Colonic mucosa (tissue), 4 donors: ENCODE data around the gene MRGPRX1. TPM values are rescaled to one million over a fixed set of nuclear protein-coding genes. Genes with fewer than 3 reads are reported as not detected.

Experiments used
- DNase-seq: peaks from one replicate; pipeline ENCODE4 v3.0.0-alpha.2; 2020
- H3K27ac ChIP-seq: fragments of 200-600 bp; one replicate; pipeline ENCODE4 v1.8.0; 2021
- H3K27me3 ChIP-seq: fragments of 200-600 bp; one replicate; pipeline ENCODE4 v1.8.0; 2021
- H3K36me3 ChIP-seq: fragments of 200-600 bp; one replicate; pipeline ENCODE4 v1.8.0; 2021
- H3K4me1 ChIP-seq: fragments of 200-600 bp; one replicate; pipeline ENCODE4 v1.8.0; 2021; ENCODE audit warnings: mild to moderate bottlenecking
- H3K4me3 ChIP-seq: fragments of 200-600 bp; one replicate; pipeline ENCODE4 v1.8.0; 2021
- H3K9ac ChIP-seq, 2 donors: one replicate each; pipeline ENCODE4 v1.7.0; 2013; ENCODE audit warnings: control low read depth in 2 of 2, low read depth in 2 of 2, low read length in 2 of 2
- H3K9me3 ChIP-seq: fragments of 200-600 bp; one replicate; pipeline ENCODE4 v1.8.0; 2021
- intact Hi-C: fragments of 100-400 bp; cut with DNase I; formaldehyde crosslinking; loops from one replicate; pipeline ENCODE4 v1.14.1; 2022
- total RNA-seq, 2 donors: library from RNA; stranded (reverse); fragmentation: NEBNext Ultra II Directional in 1 of 2; extraction: Animal tissue kit (Norgen Biotek cat#: 25700) in 1 of 2; gene quantifications; one replicate each; pipeline ENCODE4 v1.2.1, GENCODE V29; 2021
- TF ChIP-seq, protein P1 (sequence below): fragments of 200-600 bp; IDR thresholded peaks from one replicate; pipeline ENCODE4 v1.8.0; 2022; ENCODE audit warnings: antibody characterized with exemption, mild to moderate bottlenecking
- donor health status: healthy.
- donor health status: DM: no; HTN: no; CAD: no.
- donor health status: DM: no; HTN: no; CAD: no.

Gene MRGPRX1
- total RNA-seq, 2 donors from 2014 or later = not detected

DNA sequence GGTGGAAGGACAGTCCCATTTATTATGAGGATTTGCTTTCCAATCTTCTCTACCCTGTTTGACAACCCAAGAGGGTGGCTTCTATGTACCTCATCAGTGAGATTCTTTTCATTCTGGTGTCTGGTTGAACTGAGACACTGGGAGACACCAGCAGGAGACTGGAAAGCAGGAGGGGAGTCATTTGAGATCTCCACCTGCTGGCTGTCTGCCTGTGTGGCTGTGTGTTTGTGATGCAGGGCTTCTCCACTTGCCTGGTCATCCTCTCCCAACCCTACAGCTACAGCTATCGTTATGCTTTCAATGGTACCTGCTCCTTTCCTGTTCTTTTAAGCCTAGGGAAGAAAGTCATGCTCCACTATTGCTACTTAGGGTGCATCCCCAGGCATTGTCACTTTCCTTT, 48.6 kb downstream of the MRGPRX1 start:
- no peaks in the 10 kb centered on the region for H3K36me3 ChIP-seq
- H3K27me3 ChIP-seq = no peaks in the 10 kb centered on the region
- intact Hi-C loops = no loop called here
- no peak overlapping the region for H3K27ac ChIP-seq
- no peak overlapping the region for H3K9ac ChIP-seq
- H3K4me3 ChIP-seq = no peak overlapping the region
- no peaks in the 10 kb centered on the region for H3K9me3 ChIP-seq
- H3K4me1 ChIP-seq = no peaks in the 10 kb centered on the region
- DNase-seq = no peak
- TF ChIP-seq, protein P1, sequence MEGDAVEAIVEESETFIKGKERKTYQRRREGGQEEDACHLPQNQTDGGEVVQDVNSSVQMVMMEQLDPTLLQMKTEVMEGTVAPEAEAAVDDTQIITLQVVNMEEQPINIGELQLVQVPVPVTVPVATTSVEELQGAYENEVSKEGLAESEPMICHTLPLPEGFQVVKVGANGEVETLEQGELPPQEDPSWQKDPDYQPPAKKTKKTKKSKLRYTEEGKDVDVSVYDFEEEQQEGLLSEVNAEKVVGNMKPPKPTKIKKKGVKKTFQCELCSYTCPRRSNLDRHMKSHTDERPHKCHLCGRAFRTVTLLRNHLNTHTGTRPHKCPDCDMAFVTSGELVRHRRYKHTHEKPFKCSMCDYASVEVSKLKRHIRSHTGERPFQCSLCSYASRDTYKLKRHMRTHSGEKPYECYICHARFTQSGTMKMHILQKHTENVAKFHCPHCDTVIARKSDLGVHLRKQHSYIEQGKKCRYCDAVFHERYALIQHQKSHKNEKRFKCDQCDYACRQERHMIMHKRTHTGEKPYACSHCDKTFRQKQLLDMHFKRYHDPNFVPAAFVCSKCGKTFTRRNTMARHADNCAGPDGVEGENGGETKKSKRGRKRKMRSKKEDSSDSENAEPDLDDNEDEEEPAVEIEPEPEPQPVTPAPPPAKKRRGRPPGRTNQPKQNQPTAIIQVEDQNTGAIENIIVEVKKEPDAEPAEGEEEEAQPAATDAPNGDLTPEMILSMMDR = no peak

Other genes starting within 250 kb of the MRGPRX1 start
- gene TMEM86A, start 240.6 kb downstream of the MRGPRX1 start, total RNA-seq = 1 to 10 TPM in 1 of 2 donors, under 1 TPM in 1; 0.89 to 1.4 TPM
- gene IGSF22, start 213.2 kb downstream of the MRGPRX1 start, total RNA-seq = 1 to 10 TPM in 1 of 2 donors, under 1 TPM in 1; 0.42 to 1.3 TPM
- gene PTPN5, start 147.6 kb downstream of the MRGPRX1 start, total RNA-seq = under 1 TPM in 1 of 2 donors, not detected in 1; 0.19 TPM
- gene MRGPRX2, start 121.3 kb upstream of the MRGPRX1 start, total RNA-seq = not detected
- 10 to 100 TPM; 30.8 to 35.0 TPM for gene ZDHHC13, start 177.8 kb upstream of the MRGPRX1 start, total RNA-seq